ENCODE measurements around the gene RIPK1.
"Not testable (repeated sequence)": the region's sequence is repeated elsewhere in the genome, so short reads cannot be mapped to it uniquely, and the experiment has no call there.

The RIPK1 gene

DNA sequence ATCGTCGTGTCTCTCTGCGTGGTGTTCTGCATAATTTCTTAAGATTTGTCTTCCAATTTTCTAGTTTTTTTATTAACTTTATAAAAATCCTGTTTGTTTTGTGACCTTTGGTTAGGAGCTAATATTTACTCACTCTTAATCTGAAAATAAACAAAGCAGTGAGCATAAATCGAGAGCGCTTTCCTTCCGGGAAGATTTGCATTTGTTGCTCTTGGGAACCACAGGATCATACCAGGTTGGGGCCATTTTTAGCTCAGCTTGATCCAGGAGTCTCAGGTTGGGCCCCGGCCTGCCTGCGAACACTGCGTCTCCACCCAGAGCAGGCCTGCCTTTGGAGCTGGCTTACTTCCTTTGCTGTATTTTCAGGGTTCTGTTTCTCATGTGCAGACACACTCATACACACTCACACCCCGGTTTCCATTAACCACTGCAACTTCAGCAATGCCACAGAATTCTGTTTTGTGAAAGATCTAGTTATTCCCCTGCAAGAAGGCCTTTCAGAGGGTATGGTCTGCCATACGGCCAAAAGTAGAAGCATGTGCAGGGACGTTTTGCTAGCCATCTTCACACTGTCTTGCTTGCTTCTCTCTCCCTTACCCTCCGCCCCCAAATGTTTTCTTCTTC lies 67.5 kb downstream of the RIPK1 start:
- TF ChIP-seq, protein P1, sequence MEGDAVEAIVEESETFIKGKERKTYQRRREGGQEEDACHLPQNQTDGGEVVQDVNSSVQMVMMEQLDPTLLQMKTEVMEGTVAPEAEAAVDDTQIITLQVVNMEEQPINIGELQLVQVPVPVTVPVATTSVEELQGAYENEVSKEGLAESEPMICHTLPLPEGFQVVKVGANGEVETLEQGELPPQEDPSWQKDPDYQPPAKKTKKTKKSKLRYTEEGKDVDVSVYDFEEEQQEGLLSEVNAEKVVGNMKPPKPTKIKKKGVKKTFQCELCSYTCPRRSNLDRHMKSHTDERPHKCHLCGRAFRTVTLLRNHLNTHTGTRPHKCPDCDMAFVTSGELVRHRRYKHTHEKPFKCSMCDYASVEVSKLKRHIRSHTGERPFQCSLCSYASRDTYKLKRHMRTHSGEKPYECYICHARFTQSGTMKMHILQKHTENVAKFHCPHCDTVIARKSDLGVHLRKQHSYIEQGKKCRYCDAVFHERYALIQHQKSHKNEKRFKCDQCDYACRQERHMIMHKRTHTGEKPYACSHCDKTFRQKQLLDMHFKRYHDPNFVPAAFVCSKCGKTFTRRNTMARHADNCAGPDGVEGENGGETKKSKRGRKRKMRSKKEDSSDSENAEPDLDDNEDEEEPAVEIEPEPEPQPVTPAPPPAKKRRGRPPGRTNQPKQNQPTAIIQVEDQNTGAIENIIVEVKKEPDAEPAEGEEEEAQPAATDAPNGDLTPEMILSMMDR (IDR thresholded peaks at IDR 0.05) = no peak
- H3K27ac ChIP-seq = no peak overlapping the region
- H3K9me3 ChIP-seq = no peaks in the 10 kb centered on the region
- H3K4me1 ChIP-seq (ENCODE audit: control insufficient read depth in 1 of 2, insufficient read depth in 1 of 2, low read depth in 1 of 2, low read length in 1 of 2) = peaks cover 15% of the 10 kb centered on the region in 2 experiments
- H3K36me3 ChIP-seq = no peaks in the 10 kb centered on the region
- peaks cover 23% of the 10 kb centered on the region for H3K27me3 ChIP-seq
- no peak overlapping the region for H3K4me3 ChIP-seq (ENCODE audit: low read depth in 1 of 2, low read length in 1 of 2)

DNA sequence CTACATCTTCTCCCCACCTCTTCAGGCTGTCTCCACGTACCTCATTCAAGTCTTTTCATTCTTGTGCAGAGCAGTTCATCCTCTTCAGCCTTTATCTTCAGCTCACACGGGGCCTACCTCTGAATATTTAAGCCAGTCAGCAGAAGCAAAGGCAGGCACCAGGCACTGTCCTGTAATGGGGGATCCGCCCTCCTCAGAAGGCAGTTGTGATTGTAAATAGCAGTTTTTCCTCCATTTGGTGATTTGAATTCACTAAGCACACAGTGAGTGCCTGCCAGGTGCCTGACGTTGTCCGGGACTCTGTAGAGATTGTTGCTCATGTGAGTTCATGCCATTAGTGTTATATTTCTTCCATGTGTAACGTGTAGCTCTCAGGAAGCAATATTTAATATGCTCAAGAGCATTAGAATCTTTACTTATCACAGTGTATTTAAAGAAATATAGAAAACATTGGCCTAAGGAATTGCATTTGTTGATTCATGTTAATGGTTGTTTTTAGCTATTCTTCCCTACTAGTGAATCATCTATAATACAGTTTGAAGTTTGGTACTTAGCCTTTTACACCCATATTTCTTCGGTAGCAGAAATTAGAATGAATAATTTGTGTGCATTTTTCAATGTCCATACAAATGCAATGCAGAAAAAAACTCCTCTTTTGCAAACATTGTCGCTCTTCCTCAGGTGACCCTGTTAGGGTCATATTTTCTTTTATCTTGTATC lies 68.2 kb downstream of the RIPK1 start:
- TF ChIP-seq, protein P1 (IDR thresholded peaks at IDR 0.05) = no peak
- no peaks in the 10 kb centered on the region for H3K36me3 ChIP-seq
- no peaks in the 10 kb centered on the region for H3K9me3 ChIP-seq
- peaks cover 15% of the 10 kb centered on the region in 2 experiments for H3K4me1 ChIP-seq (ENCODE audit: control insufficient read depth in 1 of 2, insufficient read depth in 1 of 2, low read depth in 1 of 2, low read length in 1 of 2)
- H3K27me3 ChIP-seq = peaks cover 30% of the 10 kb centered on the region
- H3K27ac ChIP-seq = no peak overlapping the region
- H3K4me3 ChIP-seq (ENCODE audit: low read depth in 1 of 2, low read length in 1 of 2) = no peak overlapping the region

GRCh38 chr6:3137057-3137777 lies 68.9 kb downstream of the RIPK1 start:
- no peak overlapping the region for H3K27ac ChIP-seq
- H3K9me3 ChIP-seq = no peaks in the 10 kb centered on the region
- peaks cover 15% of the 10 kb centered on the region in 2 experiments for H3K4me1 ChIP-seq (ENCODE audit: control insufficient read depth in 1 of 2, insufficient read depth in 1 of 2, low read depth in 1 of 2, low read length in 1 of 2)
- H3K27me3 ChIP-seq = peaks cover 34% of the 10 kb centered on the region
- H3K4me3 ChIP-seq (ENCODE audit: low read depth in 1 of 2, low read length in 1 of 2) = no peak overlapping the region
- no peaks in the 10 kb centered on the region for H3K36me3 ChIP-seq
- TF ChIP-seq, protein P1 (IDR thresholded peaks at IDR 0.05) = no peak

- peaks cover 34% of the 10 kb centered on the region for H3K27me3 ChIP-seq
- H3K4me1 ChIP-seq (ENCODE audit: control insufficient read depth in 1 of 2, insufficient read depth in 1 of 2, low read depth in 1 of 2, low read length in 1 of 2) = peaks cover 15% of the 10 kb centered on the region in 2 experiments
- H3K27ac ChIP-seq; H3K4me3 ChIP-seq (ENCODE audit: low read depth in 1 of 2, low read length in 1 of 2); H3K9me3 ChIP-seq; H3K36me3 ChIP-seq: not testable (repeated sequence)
Measured at GRCh38 chr6:3137873-3138272, 69.6 kb downstream of the RIPK1 start.

GRCh38 chr6:3138341-3138740 lies 70.0 kb downstream of the RIPK1 start:
- Histone ChIP-seq H3K36me3 (no peaks in the 10 kb centered on the region), H3K27ac (no peak overlapping the region), H3K9me3 (no peaks in the 10 kb centered on the region), H3K4me1 (ENCODE audit: control insufficient read depth in 1 of 2, insufficient read depth in 1 of 2, low read depth in 1 of 2, low read length in 1 of 2) (peaks cover 15% of the 10 kb centered on the region in 2 experiments), H3K27me3 (peaks cover 34% of the 10 kb centered on the region), H3K4me3 (ENCODE audit: low read depth in 1 of 2, low read length in 1 of 2) (no peak overlapping the region)
- TF ChIP-seq, protein P1 (IDR thresholded peaks at IDR 0.05) = no peak
